Skeletal muscle cell (primary cell): Measurements from ENCODE around the gene SNAI1.
"Not testable (repeated sequence)": the region's sequence is repeated elsewhere in the genome, so short reads cannot be mapped to it uniquely, and the experiment has no call there.

ENCODE experiments used
- DNase-seq: peaks from one replicate; pipeline ENCODE4 v3.0.0-alpha.2; 2010; ENCODE audit warnings: low read depth
- H3K4me3 ChIP-seq: 2 replicates; pipeline ENCODE4 v1.5.1; 2011; ENCODE audit warnings: low read depth, mild to moderate bottlenecking, control low read depth, low read length, moderate library complexity

SNAI1 gene

GRCh38 chr20:49957089-49957938, 25.5 kb upstream of the SNAI1 start:
- DNase-seq, H3K4me3 ChIP-seq: not testable (repeated sequence)

- H3K4me3 ChIP-seq: no peak overlapping the region
- no peak for DNase-seq
Observed at GRCh38 chr20:49961413-49961812, 21.4 kb upstream of the SNAI1 start.

- H3K4me3 ChIP-seq: no peak overlapping the region
- DNase-seq: no peak
Observed at GRCh38 chr20:49964964-49965780, 17.6 kb upstream of the SNAI1 start.

GRCh38 chr20:49965781-49966305, 16.9 kb upstream of the SNAI1 start:
- H3K4me3 ChIP-seq: no peak overlapping the region

GRCh38 chr20:49966861-49967260, 15.9 kb upstream of the SNAI1 start:
- H3K4me3 ChIP-seq: no peak overlapping the region

More at GRCh38 chr20:49965781-49966305, 16.9 kb upstream of the SNAI1 start:
- no peak for DNase-seq

GRCh38 chr20:49969234-49969633, 13.5 kb upstream of the SNAI1 start:
- DNase-seq: no peak
- no peak overlapping the region for H3K4me3 ChIP-seq

More at GRCh38 chr20:49966861-49967260, 15.9 kb upstream of the SNAI1 start:
- no peak for DNase-seq

GRCh38 chr20:49969946-49970345, 12.8 kb upstream of the SNAI1 start:
- DNase-seq: no peak
- H3K4me3 ChIP-seq: no peak overlapping the region

- no peak overlapping the region for H3K4me3 ChIP-seq
- no peak for DNase-seq
Observed at GRCh38 chr20:49970498-49970897, 12.3 kb upstream of the SNAI1 start.

GRCh38 chr20:49973981-49974380, 8.8 kb upstream of the SNAI1 start:
- no peak for DNase-seq
- H3K4me3 ChIP-seq: no peak overlapping the region

- DNase-seq: no peak
- H3K4me3 ChIP-seq: no peak overlapping the region
Observed at GRCh38 chr20:49976542-49976941, 6.2 kb upstream of the SNAI1 start.

- not testable (repeated sequence) for H3K4me3 ChIP-seq, DNase-seq
Observed at GRCh38 chr20:49977740-49978139, 5.0 kb upstream of the SNAI1 start.

GRCh38 chr20:49978685-49979029, 4.1 kb upstream of the SNAI1 start:
- DNase-seq: no peak
- H3K4me3 ChIP-seq: no peak overlapping the region

- no peak for DNase-seq
- peak overlapping the region; percentile 34 for H3K4me3 ChIP-seq
Observed at GRCh38 chr20:49979030-49979832, 3.5 kb upstream of the SNAI1 start.

GRCh38 chr20:49980140-49981008, 2.4 kb upstream of the SNAI1 start:
- no peak overlapping the region for H3K4me3 ChIP-seq
- DNase-seq: no peak

- H3K4me3 ChIP-seq: no peak overlapping the region
- DNase-seq: no peak
Observed at GRCh38 chr20:49981218-49982071, 1.3 kb upstream of the SNAI1 start.

- no peak overlapping the region for H3K4me3 ChIP-seq
- no peak for DNase-seq
Observed at GRCh38 chr20:49982072-49982345, 771 bp upstream of the SNAI1 start.

- DNase-seq: no peak
- H3K4me3 ChIP-seq: peak overlapping the region; percentile 79
Observed at GRCh38 chr20:49983123-49983847, 505 bp downstream of the SNAI1 start.
